ENCODE measurements around the gene NMRK2.
"Not testable (repeated sequence)": the region's sequence is repeated elsewhere in the genome, so short reads cannot be mapped to it uniquely, and the experiment has no call there.

The NMRK2 gene

DNA sequence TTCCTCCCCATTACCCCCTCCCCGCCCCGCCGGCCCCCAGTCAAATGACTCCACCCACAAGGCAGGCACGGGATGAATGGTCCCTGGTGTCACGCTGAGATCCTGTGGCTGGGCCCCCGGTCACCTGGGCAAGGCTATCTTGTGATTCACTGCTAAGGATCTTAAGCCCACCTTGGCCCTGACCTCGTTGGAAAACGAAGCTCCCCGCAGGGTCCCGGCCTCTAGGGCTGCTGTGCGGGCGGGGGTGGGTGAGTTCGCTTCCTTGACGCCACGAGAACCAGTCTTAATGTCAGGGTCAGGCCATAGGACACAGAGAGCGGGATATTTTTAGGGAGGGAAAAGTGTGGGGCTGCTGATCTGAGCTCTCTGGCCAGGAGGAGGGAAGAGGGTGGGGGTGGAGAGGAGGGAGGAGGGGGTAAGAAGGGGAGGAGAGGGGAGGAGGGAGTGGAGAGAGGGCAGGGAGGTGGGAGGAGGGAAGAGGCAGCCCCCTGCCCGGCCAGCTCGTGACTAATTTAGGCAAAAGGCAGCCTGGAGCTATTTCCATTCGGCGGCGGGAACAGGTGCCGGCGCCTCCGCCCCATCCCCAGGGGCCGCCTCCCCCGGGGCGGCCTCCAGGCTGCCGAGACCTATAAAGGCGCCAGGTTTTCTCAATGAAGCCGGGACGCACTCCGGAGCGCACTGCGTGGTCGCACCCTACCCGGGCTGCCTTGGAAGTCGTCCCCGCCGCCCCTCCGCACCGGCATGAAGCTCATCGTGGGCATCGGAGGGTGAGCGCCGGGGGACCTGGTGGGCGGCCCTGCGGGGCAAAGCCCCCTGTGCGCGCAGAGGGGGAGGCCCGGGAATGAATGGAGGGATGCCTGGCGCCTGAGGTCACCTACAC lies at the start of gene NMRK2:
TSS of gene NMRK2 (plus strand) at position 139 of the 880 bp plus-strand sequence. CDS start at position 742, 603 bp downstream.
- Histone ChIP-seq H3K27me3 (ENCODE audit: control insufficient read depth in 5 of 5, insufficient read depth in 4 of 5, low read length in 5 of 5) (peaks cover 3 to 16% (median 10%) of the 10 kb centered on the region in 5 donors), H3K4me1 (ENCODE audit: control insufficient read depth in 5 of 5, insufficient read depth in 5 of 5, low read length in 5 of 5) (peaks cover 0 to 3% (median 0%) of the 10 kb centered on the region in 5 donors), H3K36me3 (ENCODE audit: control insufficient read depth in 5 of 5, insufficient read depth in 5 of 5, low read length in 5 of 5) (no peaks in the 10 kb centered on the region), H3K27ac (ENCODE audit: low read depth, low read length) (no peak within 1 kb of the TSS), H3K4me3 (ENCODE audit: low read depth in 1 of 5, low read length in 5 of 5) (no peak within 1 kb of the TSS), H3K9ac (ENCODE audit: low read length in 5 of 5) (no peak within 1 kb of the TSS), H3K9me3 (ENCODE audit: control insufficient read depth in 5 of 5, low read length in 5 of 5) (no peaks in the 10 kb centered on the region)

GRCh38 chr19:3890591-3890990 lies 42.3 kb upstream of the NMRK2 start:
- no peaks in the 10 kb centered on the region for H3K4me1 ChIP-seq (ENCODE audit: control insufficient read depth in 5 of 5, insufficient read depth in 5 of 5, low read length in 5 of 5)
- peaks cover 0 to 3% (median 0%) of the 10 kb centered on the region in 5 donors for H3K27me3 ChIP-seq (ENCODE audit: control insufficient read depth in 5 of 5, insufficient read depth in 4 of 5, low read length in 5 of 5)
- H3K27ac ChIP-seq (ENCODE audit: low read depth, low read length): no peak overlapping the region
- no peaks in the 10 kb centered on the region for H3K36me3 ChIP-seq (ENCODE audit: control insufficient read depth in 5 of 5, insufficient read depth in 5 of 5, low read length in 5 of 5)
- H3K9me3 ChIP-seq (ENCODE audit: control insufficient read depth in 5 of 5, low read length in 5 of 5): no peaks in the 10 kb centered on the region
- no peak overlapping the region for H3K4me3 ChIP-seq (ENCODE audit: low read depth in 1 of 5, low read length in 5 of 5)
- H3K9ac ChIP-seq (ENCODE audit: low read length in 5 of 5): no peak overlapping the region

DNA sequence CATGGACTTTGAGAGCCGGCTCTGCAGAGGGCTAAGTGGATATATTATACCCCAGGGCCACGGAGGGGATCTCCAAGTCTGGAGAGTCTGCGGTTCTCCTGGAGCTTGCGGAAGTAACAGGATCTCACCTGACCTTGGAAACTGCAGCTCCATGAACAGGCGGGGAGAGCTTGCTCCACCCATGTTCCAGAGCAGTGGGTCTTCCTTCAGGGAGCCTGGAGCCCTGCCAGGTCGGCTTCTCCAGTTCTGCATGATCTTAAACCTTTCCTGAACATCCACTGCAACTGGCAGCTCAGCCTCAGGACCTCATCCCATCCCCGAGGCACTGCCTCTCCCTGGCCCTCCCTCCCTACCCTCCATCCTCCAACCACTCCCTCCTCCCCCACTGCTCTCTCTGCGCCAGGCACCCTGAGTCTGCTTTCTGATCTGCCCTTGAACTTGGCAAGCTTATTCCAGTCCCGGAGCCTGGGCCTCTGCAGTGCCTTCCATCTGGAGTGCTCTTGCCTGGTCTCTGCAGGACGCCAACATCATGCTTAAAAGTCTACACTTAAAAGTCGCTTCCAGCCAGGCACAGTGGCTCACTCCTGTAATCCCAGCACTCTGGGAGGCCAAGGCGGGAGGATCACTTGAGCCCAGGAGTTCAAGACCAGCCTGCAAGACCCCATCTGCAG lies 39.2 kb upstream of the NMRK2 start:
- H3K27ac ChIP-seq (ENCODE audit: low read depth, low read length): no peak overlapping the region
- H3K36me3 ChIP-seq (ENCODE audit: control insufficient read depth in 5 of 5, insufficient read depth in 5 of 5, low read length in 5 of 5): no peaks in the 10 kb centered on the region
- no peaks in the 10 kb centered on the region for H3K4me1 ChIP-seq (ENCODE audit: control insufficient read depth in 5 of 5, insufficient read depth in 5 of 5, low read length in 5 of 5)
- no peak overlapping the region for H3K9ac ChIP-seq (ENCODE audit: low read length in 5 of 5)
- H3K9me3 ChIP-seq (ENCODE audit: control insufficient read depth in 5 of 5, low read length in 5 of 5): peaks cover 0 to 6% (median 4%) of the 10 kb centered on the region in 5 donors
- H3K27me3 ChIP-seq (ENCODE audit: control insufficient read depth in 5 of 5, insufficient read depth in 4 of 5, low read length in 5 of 5): peaks cover 0 to 2% (median 0%) of the 10 kb centered on the region in 5 donors
- no peak overlapping the region for H3K4me3 ChIP-seq (ENCODE audit: low read depth in 1 of 5, low read length in 5 of 5)

- not testable (repeated sequence) for H3K36me3 ChIP-seq (ENCODE audit: control insufficient read depth in 5 of 5, insufficient read depth in 5 of 5, low read length in 5 of 5); H3K4me3 ChIP-seq (ENCODE audit: low read depth in 1 of 5, low read length in 5 of 5); H3K9ac ChIP-seq (ENCODE audit: low read length in 5 of 5); H3K27me3 ChIP-seq (ENCODE audit: control insufficient read depth in 5 of 5, insufficient read depth in 4 of 5, low read length in 5 of 5); H3K9me3 ChIP-seq (ENCODE audit: control insufficient read depth in 5 of 5, low read length in 5 of 5); H3K27ac ChIP-seq (ENCODE audit: low read depth, low read length); H3K4me1 ChIP-seq (ENCODE audit: control insufficient read depth in 5 of 5, insufficient read depth in 5 of 5, low read length in 5 of 5)
Measured at GRCh38 chr19:3894959-3895358, 37.9 kb upstream of the NMRK2 start.

DNA sequence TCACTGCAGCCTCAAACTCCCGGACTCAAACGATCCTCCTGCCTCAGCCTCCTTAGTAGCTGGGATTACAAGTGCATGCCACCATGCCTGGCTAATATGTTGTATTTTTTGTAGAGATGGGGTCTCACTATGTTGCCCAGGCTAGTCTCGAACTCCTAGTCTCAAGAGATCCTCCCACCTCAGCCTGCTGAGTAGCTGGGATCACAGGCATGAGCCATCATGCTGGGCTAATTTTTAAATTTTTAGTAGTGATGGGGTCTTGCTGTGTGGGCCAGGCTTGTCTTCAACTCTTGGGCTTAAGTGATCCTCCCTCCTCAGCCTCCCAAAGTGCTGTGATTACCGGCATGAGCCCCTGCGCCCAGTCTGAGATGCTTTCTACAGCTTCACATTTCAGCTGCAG lies 37.1 kb upstream of the NMRK2 start:
- no peaks in the 10 kb centered on the region for H3K36me3 ChIP-seq (ENCODE audit: control insufficient read depth in 5 of 5, insufficient read depth in 5 of 5, low read length in 5 of 5)
- H3K4me1 ChIP-seq (ENCODE audit: control insufficient read depth in 5 of 5, insufficient read depth in 5 of 5, low read length in 5 of 5): no peaks in the 10 kb centered on the region
- no peak overlapping the region for H3K4me3 ChIP-seq (ENCODE audit: low read depth in 1 of 5, low read length in 5 of 5)
- H3K9ac ChIP-seq (ENCODE audit: low read length in 5 of 5): no peak overlapping the region
- H3K9me3 ChIP-seq (ENCODE audit: control insufficient read depth in 5 of 5, low read length in 5 of 5): peaks cover 0 to 8% (median 6%) of the 10 kb centered on the region in 5 donors
- peaks cover 0 to 2% (median 0%) of the 10 kb centered on the region in 5 donors for H3K27me3 ChIP-seq (ENCODE audit: control insufficient read depth in 5 of 5, insufficient read depth in 4 of 5, low read length in 5 of 5)
- no peak overlapping the region for H3K27ac ChIP-seq (ENCODE audit: low read depth, low read length)

DNA sequence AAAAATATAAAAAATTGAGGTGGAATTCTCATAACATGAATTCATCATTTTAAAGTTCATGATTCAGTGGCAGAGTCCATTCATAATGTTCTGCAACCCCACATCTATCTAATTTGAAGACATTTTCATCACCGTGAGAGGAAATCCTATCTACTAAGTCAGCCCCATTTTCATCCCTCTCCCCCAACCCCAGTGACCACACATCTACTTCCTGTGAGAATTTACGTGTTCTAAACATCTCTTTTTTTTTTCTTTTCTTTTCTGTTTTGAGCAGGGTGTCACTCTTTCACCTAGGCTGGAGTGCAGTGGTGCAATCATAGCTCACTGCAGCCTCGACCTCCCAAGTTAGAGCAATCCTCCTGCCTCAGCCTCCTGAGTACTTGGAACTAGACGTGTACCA lies 34.9 kb upstream of the NMRK2 start:
- H3K9ac ChIP-seq (ENCODE audit: low read length in 5 of 5): no peak overlapping the region
- H3K36me3 ChIP-seq (ENCODE audit: control insufficient read depth in 5 of 5, insufficient read depth in 5 of 5, low read length in 5 of 5): no peaks in the 10 kb centered on the region

GRCh38 chr19:3898426-3898825 lies 34.4 kb upstream of the NMRK2 start:
- H3K27ac ChIP-seq (ENCODE audit: low read depth, low read length): no peak overlapping the region
- H3K36me3 ChIP-seq (ENCODE audit: control insufficient read depth in 5 of 5, insufficient read depth in 5 of 5, low read length in 5 of 5): no peaks in the 10 kb centered on the region
- H3K9ac ChIP-seq (ENCODE audit: low read length in 5 of 5): no peak overlapping the region
- peaks cover 0 to 5% (median 0%) of the 10 kb centered on the region in 5 donors for H3K27me3 ChIP-seq (ENCODE audit: control insufficient read depth in 5 of 5, insufficient read depth in 4 of 5, low read length in 5 of 5)
- H3K9me3 ChIP-seq (ENCODE audit: control insufficient read depth in 5 of 5, low read length in 5 of 5): peaks cover 0 to 8% (median 6%) of the 10 kb centered on the region in 5 donors
- H3K4me1 ChIP-seq (ENCODE audit: control insufficient read depth in 5 of 5, insufficient read depth in 5 of 5, low read length in 5 of 5): no peaks in the 10 kb centered on the region
- no peak overlapping the region for H3K4me3 ChIP-seq (ENCODE audit: low read depth in 1 of 5, low read length in 5 of 5)

More for the DNA sequence above, 34.9 kb upstream of the NMRK2 start:
- H3K27me3 ChIP-seq (ENCODE audit: control insufficient read depth in 5 of 5, insufficient read depth in 4 of 5, low read length in 5 of 5): peaks cover 0 to 5% (median 0%) of the 10 kb centered on the region in 5 donors
- H3K27ac ChIP-seq (ENCODE audit: low read depth, low read length): no peak overlapping the region
- peaks cover 0 to 8% (median 6%) of the 10 kb centered on the region in 5 donors for H3K9me3 ChIP-seq (ENCODE audit: control insufficient read depth in 5 of 5, low read length in 5 of 5)
- H3K4me1 ChIP-seq (ENCODE audit: control insufficient read depth in 5 of 5, insufficient read depth in 5 of 5, low read length in 5 of 5): no peaks in the 10 kb centered on the region
- H3K4me3 ChIP-seq (ENCODE audit: low read depth in 1 of 5, low read length in 5 of 5): no peak overlapping the region

- H3K36me3 ChIP-seq (ENCODE audit: control insufficient read depth in 5 of 5, insufficient read depth in 5 of 5, low read length in 5 of 5): no peaks in the 10 kb centered on the region
- H3K27me3 ChIP-seq (ENCODE audit: control insufficient read depth in 5 of 5, insufficient read depth in 4 of 5, low read length in 5 of 5): peaks cover 0 to 5% (median 0%) of the 10 kb centered on the region in 5 donors
- H3K4me1 ChIP-seq (ENCODE audit: control insufficient read depth in 5 of 5, insufficient read depth in 5 of 5, low read length in 5 of 5): no peaks in the 10 kb centered on the region
- H3K9me3 ChIP-seq (ENCODE audit: control insufficient read depth in 5 of 5, low read length in 5 of 5): peaks cover 0 to 8% (median 6%) of the 10 kb centered on the region in 5 donors
- H3K4me3 ChIP-seq (ENCODE audit: low read depth in 1 of 5, low read length in 5 of 5): no peak overlapping the region
- no peak overlapping the region for H3K9ac ChIP-seq (ENCODE audit: low read length in 5 of 5)
- H3K27ac ChIP-seq (ENCODE audit: low read depth, low read length): no peak overlapping the region
Measured at GRCh38 chr19:3899531-3900294, 33.2 kb upstream of the NMRK2 start.

DNA sequence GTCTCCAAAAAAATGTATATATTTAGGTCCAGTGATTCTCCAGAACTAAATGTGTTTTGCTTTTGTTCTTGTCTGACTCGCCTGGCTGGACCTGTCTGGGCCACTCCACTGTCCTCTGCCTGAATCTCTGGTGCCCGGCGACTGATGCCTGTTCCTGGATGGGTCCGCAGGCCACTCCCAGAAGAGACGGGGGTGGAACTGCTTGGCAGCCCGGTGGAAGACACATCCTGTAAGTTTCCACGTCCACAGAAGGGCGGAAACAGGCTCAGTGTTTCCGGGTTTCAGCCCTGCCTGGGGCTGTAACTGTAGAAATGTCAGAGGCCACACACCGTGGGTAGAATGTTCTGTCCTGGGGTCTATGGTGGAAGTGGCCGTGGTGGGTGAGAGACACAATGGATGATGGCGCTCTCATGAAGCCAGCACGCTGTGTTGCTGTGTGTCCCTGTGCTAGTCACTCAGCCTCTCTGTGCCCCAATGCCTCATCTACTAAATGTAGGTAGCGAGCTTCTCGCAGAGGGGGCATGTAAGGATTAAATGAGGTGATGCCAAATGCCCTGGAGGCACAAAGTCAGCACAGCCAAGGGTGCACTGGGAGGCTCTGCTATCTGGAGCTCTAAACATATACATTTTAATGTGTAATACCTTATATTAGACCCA lies 30.4 kb upstream of the NMRK2 start:
- Histone ChIP-seq H3K9me3 (ENCODE audit: control insufficient read depth in 5 of 5, low read length in 5 of 5) (peaks cover 0 to 8% (median 6%) of the 10 kb centered on the region in 5 donors), H3K36me3 (ENCODE audit: control insufficient read depth in 5 of 5, insufficient read depth in 5 of 5, low read length in 5 of 5) (no peaks in the 10 kb centered on the region), H3K27ac (ENCODE audit: low read depth, low read length) (no peak overlapping the region), H3K9ac (ENCODE audit: low read length in 5 of 5) (no peak overlapping the region), H3K4me3 (ENCODE audit: low read depth in 1 of 5, low read length in 5 of 5) (no peak overlapping the region), H3K4me1 (ENCODE audit: control insufficient read depth in 5 of 5, insufficient read depth in 5 of 5, low read length in 5 of 5) (no peaks in the 10 kb centered on the region), H3K27me3 (ENCODE audit: control insufficient read depth in 5 of 5, insufficient read depth in 4 of 5, low read length in 5 of 5) (peaks cover 0 to 5% (median 3%) of the 10 kb centered on the region in 5 donors)
